HCT116 (cell line): ENCODE measurements around the gene SEC14L1. TPM values are rescaled to one million over a fixed set of nuclear protein-coding genes. Genes with fewer than 3 reads are reported as not detected.
A peak's percentile ranks its signal among the peaks of the same experiment; 100 is the strongest.

Source experiments
- ATAC-seq: fragments of 200-7000 bp; cut with Tn5 transposase; 2 replicates; pipeline ENCODE4 v1.9.1; 2020; ENCODE audit warnings: mild to moderate bottlenecking, moderate library complexity
- BruUV-seq: library from RNA; stranded (reverse); fragments of 400-500 nt; replicated peaks from 2 replicates; lab custom pipeline; 2021; lab: Mats Ljungman, UMichigan
- CTCF ChIA-PET: fragments of 300-600 bp; sonication (Branson Sonifier 250); formaldehyde crosslinking; loops from one replicate; lab custom pipeline; 2021; ENCODE audit warnings: antibody characterized with exemption; lab: Charles Lee
- POLR2A ChIA-PET: fragments of 300-600, 350-600 bp; sonication (Branson Sonifier 250); formaldehyde crosslinking; loops from one replicate; lab custom pipeline; 2021; ENCODE audit warnings: antibody characterized with exemption; lab: Charles Lee
- RAD21 ChIA-PET, 2 experiments: fragments of 300-600 bp; sonication (Branson Sonifier 250); formaldehyde crosslinking; loops; one replicate each; lab custom pipeline; 2023; ENCODE audit warnings: low total read pairs in 2 of 2; ENCODE audit not compliant: uncharacterized antibody in 2 of 2, unreplicated experiment in 2 of 2, low non-redundant PET in 1 of 2; lab: Charles Lee
- DNase-seq: peaks from one replicate; pipeline ENCODE4 v3.0.0-alpha.2; 2010; ENCODE audit warnings: low read depth, low spot score
- H2AFZ ChIP-seq: fragments of 200-600 bp; shearing (Covaris generic), sonication (generic); 2 replicates; pipeline ENCODE4 v1.6.1; 2017; ENCODE audit warnings: low read depth, mixed run types, mixed read lengths, antibody characterized with exemption, low read length; ENCODE audit not compliant: poor library complexity, severe bottlenecking
- H3K27ac ChIP-seq: 2 replicates; pipeline ENCODE4 v1.5.1; 2012; ENCODE audit warnings: low read depth, low read length
- H3K27me3 ChIP-seq: fragments of 200-600 bp; sonication (generic); 2 replicates; pipeline ENCODE4 v1.6.1; 2016; ENCODE audit warnings: mixed run types, low read length, mixed read lengths; ENCODE audit not compliant: insufficient read depth
- H3K36me3 ChIP-seq, 2 experiments: fragments of 200-500 bp in 1 of 2; fragments of 200-600 bp in 1 of 2; sonication (Bioruptor generic) in 1 of 2; sonication (generic) in 1 of 2; 2 replicates each; pipeline versions ENCODE4 v1.5.1 to v1.6.1; 2014 to 2016; ENCODE audit warnings: low read length in 2 of 2, inconsistent platforms in 1 of 2, mixed read lengths in 1 of 2, mixed run types in 1 of 2; ENCODE audit not compliant: insufficient read depth in 2 of 2, control insufficient read depth in 1 of 2
- H3K4me1 ChIP-seq, 2 experiments: fragments of 200-600 bp in 1 of 2; sonication (generic) in 1 of 2; 2 replicates each; pipeline versions ENCODE4 v1.5.1 to v1.6.1; 2012 to 2017; ENCODE audit warnings: low read length in 2 of 2, inconsistent platforms in 1 of 2, mild to moderate bottlenecking in 1 of 2, mixed read lengths in 1 of 2, mixed run types in 1 of 2, moderate library complexity in 1 of 2; ENCODE audit not compliant: insufficient read depth in 2 of 2, control insufficient read depth in 1 of 2
- H3K4me2 ChIP-seq: fragments of 200-600 bp; sonication (generic); 2 replicates; pipeline ENCODE4 v1.6.1; 2017; ENCODE audit warnings: mixed run types, low read length, mixed read lengths
- H3K4me3 ChIP-seq, 2 experiments: fragments of 200-600 bp in 1 of 2; sonication (generic) in 1 of 2; replicated peaks in 1 of 2; 2 replicates each; pipeline ENCODE4 v1.5.1; 2011 to 2016; ENCODE audit warnings: low read length in 2 of 2, control low read depth in 1 of 2, low read depth in 1 of 2, mild to moderate bottlenecking in 1 of 2, mixed read lengths in 1 of 2, mixed run types in 1 of 2
- H3K79me2 ChIP-seq: fragments of 200-600 bp; sonication (generic); 2 replicates; pipeline ENCODE4 v1.6.1; 2017; ENCODE audit warnings: mild to moderate bottlenecking, mixed run types, low read length, moderate library complexity, mixed read lengths; ENCODE audit not compliant: insufficient read depth
- H3K9ac ChIP-seq: fragments of 200-600 bp; sonication (generic); 2 replicates; pipeline ENCODE4 v1.6.1; 2016; ENCODE audit warnings: low read length, mixed read lengths
- H3K9me2 ChIP-seq: fragments of 200-600 bp; sonication (generic), shearing (Covaris generic); 2 replicates; pipeline ENCODE4 v1.6.1; 2017; ENCODE audit warnings: mixed run types, mild to moderate bottlenecking, moderate library complexity; ENCODE audit not compliant: insufficient read depth
- H3K9me3 ChIP-seq, 2 experiments: fragments of 200-500 bp in 1 of 2; fragments of 200-600 bp in 1 of 2; sonication (Bioruptor generic) in 1 of 2; sonication (generic) in 1 of 2; 2 replicates each; pipeline ENCODE4 v1.6.1; 2014 to 2017; ENCODE audit warnings: low read length in 2 of 2, mixed read lengths in 2 of 2, inconsistent platforms in 1 of 2, low read depth in 1 of 2, mild to moderate bottlenecking in 1 of 2, mixed run types in 1 of 2, moderate library complexity in 1 of 2; ENCODE audit not compliant: control insufficient read depth in 1 of 2, insufficient read depth in 1 of 2
- H4K20me1 ChIP-seq: fragments of 200-600 bp; sonication (generic), shearing (Covaris generic); 2 replicates; pipeline ENCODE4 v1.6.1; 2017; ENCODE audit warnings: mixed run types, mild to moderate bottlenecking, moderate library complexity; ENCODE audit not compliant: insufficient read depth
- FOSL1 ChIP-seq: IDR thresholded peaks from 2 replicates; pipeline ENCODE4 v1.6.1; 2012; ENCODE audit warnings: low read depth
- JUND ChIP-seq: IDR thresholded peaks from 2 replicates; pipeline ENCODE4 v1.6.1; 2012
- POLR2AphosphoS5 ChIP-seq: IDR thresholded peaks from 2 replicates; pipeline ENCODE4 v1.6.1; 2011; ENCODE audit warnings: mild to moderate bottlenecking, low read depth, low read length, moderate library complexity
- RAD21 ChIP-seq: IDR thresholded peaks from 2 replicates; pipeline ENCODE4 v1.6.1; 2012; ENCODE audit warnings: low read depth, mild to moderate bottlenecking
- SIN3A ChIP-seq: IDR thresholded peaks from 2 replicates; pipeline ENCODE4 v1.6.1; 2012; ENCODE audit warnings: low read depth
- SRF ChIP-seq: IDR thresholded peaks from 2 replicates; pipeline ENCODE4 v1.6.1; 2012; ENCODE audit warnings: low read depth
- TCF7L2 ChIP-seq: IDR thresholded peaks from 2 replicates; pipeline ENCODE4 v1.7.0; 2011; ENCODE audit warnings: borderline replicate concordance, inconsistent platforms; ENCODE audit not compliant: insufficient read depth, insufficient read length; ENCODE audit errors: extremely low read depth
- ZNF274 ChIP-seq: fragments of 200-500 bp; sonication (Bioruptor generic); IDR thresholded peaks from 2 replicates; pipeline ENCODE4 v1.6.1; 2014; ENCODE audit warnings: mild to moderate bottlenecking, low read depth, low read length, inconsistent platforms
- intact Hi-C: fragments of 100-400 bp; cut with micrococcal nuclease; formaldehyde crosslinking; loops from 2 replicates; pipeline ENCODE4 v1.10.0; 2022
- total RNA-seq: library from RNA; stranded (reverse); gene quantifications from one replicate; pipeline ENCODE4 v1.2.1, GENCODE V29; 2021; ENCODE audit not compliant: unreplicated experiment
- TF ChIP-seq, protein P1 (sequence below): IDR thresholded peaks from 2 replicates; pipeline ENCODE4 v1.6.1; 2012
- TF ChIP-seq, protein P2 (sequence below), 3 experiments: fragments of 200-600 bp in 1 of 3; sonication (generic) in 1 of 3; IDR thresholded peaks in 2 of 3; conservative IDR thresholded peaks in 1 of 3; 2 replicates each; pipeline ENCODE4 v1.5.1; 2012 to 2017; ENCODE audit warnings: low read depth in 2 of 3, low read length in 2 of 3, antibody characterized with exemption in 1 of 3, borderline replicate concordance in 1 of 3, control low read depth in 1 of 3, mild to moderate bottlenecking in 1 of 3, mixed read lengths in 1 of 3, mixed run types in 1 of 3, moderate library complexity in 1 of 3; ENCODE audit not compliant: insufficient read depth in 1 of 3
- TF ChIP-seq, protein P3 (sequence below): IDR thresholded peaks from 2 replicates; pipeline ENCODE4 v1.6.1; 2011; ENCODE audit warnings: mild to moderate bottlenecking, low read length, moderate library complexity; ENCODE audit not compliant: insufficient replicate concordance; ENCODE audit errors: extremely low read depth

SEC14L1 gene
- total RNA-seq, 1 experiment from 2014 or later = 59.7 TPM

DNA sequence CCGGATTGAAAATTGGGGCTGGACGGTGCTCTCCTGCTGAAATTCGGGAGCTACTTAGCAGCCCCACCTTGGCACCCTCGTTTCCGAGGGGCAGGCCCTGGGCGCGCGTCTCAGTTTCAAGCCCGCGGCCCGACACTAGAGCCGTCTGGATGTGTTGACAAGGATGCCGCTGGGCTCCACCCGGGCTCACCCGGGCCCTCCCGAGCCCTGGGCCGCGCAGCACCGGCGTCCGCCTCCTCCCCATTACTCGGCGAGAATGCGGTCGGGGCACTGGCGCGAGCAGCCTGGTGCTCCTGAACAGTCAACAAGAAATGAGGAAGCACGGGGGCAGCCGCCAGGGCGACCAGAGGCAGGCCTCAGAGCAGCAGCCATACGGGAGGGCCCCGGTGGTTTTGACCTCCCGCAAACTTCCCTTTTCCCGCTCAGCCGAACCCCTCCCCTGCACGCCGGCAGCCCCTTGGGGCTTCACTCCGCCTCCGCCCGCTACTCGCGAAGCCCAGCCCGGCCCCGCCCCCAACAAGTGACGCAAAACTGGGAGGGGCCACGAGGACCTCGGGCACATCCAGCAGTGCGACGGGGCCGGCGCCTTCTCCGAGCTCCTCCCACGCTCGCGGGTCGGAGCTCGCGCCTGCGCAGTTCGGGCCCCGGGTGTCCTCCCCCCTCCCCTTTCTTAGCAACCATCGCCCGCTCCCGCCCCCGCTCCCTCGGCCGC is 447 bp upstream of the SEC14L1 start (continued):
- TF ChIP-seq FOSL1 = no peak
- TF ChIP-seq, protein P1, sequence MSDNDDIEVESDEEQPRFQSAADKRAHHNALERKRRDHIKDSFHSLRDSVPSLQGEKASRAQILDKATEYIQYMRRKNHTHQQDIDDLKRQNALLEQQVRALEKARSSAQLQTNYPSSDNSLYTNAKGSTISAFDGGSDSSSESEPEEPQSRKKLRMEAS = peak; percentile 64; the same call in 1 of the 2 replicates
- TF ChIP-seq JUND = no peak
- TF ChIP-seq POLR2AphosphoS5 = peak; percentile 94
- TF ChIP-seq RAD21 = no peak
- TF ChIP-seq, all 23 proteins: peak for 7

DNA sequence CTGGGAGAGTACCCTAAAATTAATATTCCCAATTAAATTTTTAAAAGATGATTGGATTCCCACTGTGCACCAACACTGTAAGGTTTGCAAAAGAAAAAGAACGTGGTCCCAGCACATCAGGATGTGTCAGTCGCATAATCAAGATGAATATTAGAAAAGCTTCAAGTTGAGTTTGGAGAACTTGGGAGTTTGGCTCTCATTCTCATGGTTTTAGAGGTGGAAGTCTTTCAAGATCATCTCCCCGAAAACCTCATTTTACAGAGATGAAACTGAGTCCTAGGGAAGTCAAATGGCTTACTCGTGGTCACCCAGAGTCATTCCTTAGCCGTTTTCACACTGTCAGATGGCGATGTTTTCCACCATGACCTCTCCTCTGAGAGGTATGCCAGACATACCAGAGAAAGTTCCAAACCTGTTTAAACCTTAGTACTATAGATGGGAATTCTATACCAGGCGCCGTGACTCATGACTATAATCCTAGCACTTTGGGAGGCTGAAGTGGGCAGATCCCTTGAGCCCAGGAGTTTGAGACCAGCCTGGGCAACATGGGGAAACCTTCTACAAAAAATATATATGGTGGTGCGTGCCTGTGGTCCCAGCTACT is 1.2 kb downstream of the SEC14L1 start:
- Histone ChIP-seq H3K9me3 (peaks cover 7 to 10% of the 10 kb centered on the region in 2 experiments; a peak in 2 of 4 replicates), H3K9me2 (no peaks in the 10 kb centered on the region), H3K27me3 (no peaks in the 10 kb centered on the region), H2AFZ (no peak overlapping the region), H3K4me2 (peak overlapping the region; percentile 90), H4K20me1 (no peaks in the 10 kb centered on the region), H3K79me2 (peaks cover 35% of the 10 kb centered on the region), H3K4me1 (peaks cover 17 to 42% of the 10 kb centered on the region in 2 experiments), H3K4me3 (peak overlapping the region; percentile 72 to 82), H3K27ac (no peak overlapping the region; the same call in 1 of the 2 replicates), H3K9ac (peak overlapping the region; percentile 75), H3K36me3 (peaks cover 8 to 10% of the 10 kb centered on the region in 2 experiments; a peak in 3 of 4 replicates)
- DNase-seq (no peak), ATAC-seq (no peak)
- ChIA-PET POLR2A (no interaction called here), CTCF (no interaction called here), RAD21 (no interaction called here)
- intact Hi-C loops = loop anchor here (2.0 kb wide), 1 partner anchor 17 kb away; no protein-coding TSS in a partner anchor
- BruUV-seq = TSS peak; percentile 52
- TF ChIP-seq, protein P2, sequence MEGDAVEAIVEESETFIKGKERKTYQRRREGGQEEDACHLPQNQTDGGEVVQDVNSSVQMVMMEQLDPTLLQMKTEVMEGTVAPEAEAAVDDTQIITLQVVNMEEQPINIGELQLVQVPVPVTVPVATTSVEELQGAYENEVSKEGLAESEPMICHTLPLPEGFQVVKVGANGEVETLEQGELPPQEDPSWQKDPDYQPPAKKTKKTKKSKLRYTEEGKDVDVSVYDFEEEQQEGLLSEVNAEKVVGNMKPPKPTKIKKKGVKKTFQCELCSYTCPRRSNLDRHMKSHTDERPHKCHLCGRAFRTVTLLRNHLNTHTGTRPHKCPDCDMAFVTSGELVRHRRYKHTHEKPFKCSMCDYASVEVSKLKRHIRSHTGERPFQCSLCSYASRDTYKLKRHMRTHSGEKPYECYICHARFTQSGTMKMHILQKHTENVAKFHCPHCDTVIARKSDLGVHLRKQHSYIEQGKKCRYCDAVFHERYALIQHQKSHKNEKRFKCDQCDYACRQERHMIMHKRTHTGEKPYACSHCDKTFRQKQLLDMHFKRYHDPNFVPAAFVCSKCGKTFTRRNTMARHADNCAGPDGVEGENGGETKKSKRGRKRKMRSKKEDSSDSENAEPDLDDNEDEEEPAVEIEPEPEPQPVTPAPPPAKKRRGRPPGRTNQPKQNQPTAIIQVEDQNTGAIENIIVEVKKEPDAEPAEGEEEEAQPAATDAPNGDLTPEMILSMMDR (IDR thresholded peaks at IDR 0.05 in 2 of 3, conservative IDR thresholded peaks at IDR 0.05 in 1 of 3; ENCODE audit: borderline replicate concordance in 1 of 3, insufficient read depth in 1 of 3, low read depth in 2 of 3, low read length in 2 of 3) = no peak
- TF ChIP-seq, protein P1 = no peak
- TF ChIP-seq ZNF274 = no peak
- TF ChIP-seq SRF = no peak
- TF ChIP-seq, protein P3, sequence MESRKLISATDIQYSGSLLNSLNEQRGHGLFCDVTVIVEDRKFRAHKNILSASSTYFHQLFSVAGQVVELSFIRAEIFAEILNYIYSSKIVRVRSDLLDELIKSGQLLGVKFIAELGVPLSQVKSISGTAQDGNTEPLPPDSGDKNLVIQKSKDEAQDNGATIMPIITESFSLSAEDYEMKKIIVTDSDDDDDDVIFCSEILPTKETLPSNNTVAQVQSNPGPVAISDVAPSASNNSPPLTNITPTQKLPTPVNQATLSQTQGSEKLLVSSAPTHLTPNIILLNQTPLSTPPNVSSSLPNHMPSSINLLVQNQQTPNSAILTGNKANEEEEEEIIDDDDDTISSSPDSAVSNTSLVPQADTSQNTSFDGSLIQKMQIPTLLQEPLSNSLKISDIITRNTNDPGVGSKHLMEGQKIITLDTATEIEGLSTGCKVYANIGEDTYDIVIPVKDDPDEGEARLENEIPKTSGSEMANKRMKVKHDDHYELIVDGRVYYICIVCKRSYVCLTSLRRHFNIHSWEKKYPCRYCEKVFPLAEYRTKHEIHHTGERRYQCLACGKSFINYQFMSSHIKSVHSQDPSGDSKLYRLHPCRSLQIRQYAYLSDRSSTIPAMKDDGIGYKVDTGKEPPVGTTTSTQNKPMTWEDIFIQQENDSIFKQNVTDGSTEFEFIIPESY = no peak
- TF ChIP-seq SIN3A = no peak
- TF ChIP-seq TCF7L2 = no peak
